HG03045 (cell line): Measurements from ENCODE around the gene QKI.
"Not testable (repeated sequence)": the region's sequence is repeated elsewhere in the genome, so short reads cannot be mapped to it uniquely, and the experiment has no call there.

ENCODE experiments used
- ATAC-seq: cut with Tn5 transposase; IDR thresholded peaks from one replicate; pipeline ENCODE4 v1.9.1; 2021; ENCODE audit warnings: mild to moderate bottlenecking, moderate library complexity; ENCODE audit not compliant: unreplicated experiment

The QKI gene

GRCh38 chr6:163476946-163477345 lies 62.4 kb downstream of the QKI start:
- not testable (repeated sequence) for ATAC-seq

- ATAC-seq = no peak
These were observed 68.6 kb downstream of the QKI start for GRCh38 chr6:163483107-163483506.

DNA sequence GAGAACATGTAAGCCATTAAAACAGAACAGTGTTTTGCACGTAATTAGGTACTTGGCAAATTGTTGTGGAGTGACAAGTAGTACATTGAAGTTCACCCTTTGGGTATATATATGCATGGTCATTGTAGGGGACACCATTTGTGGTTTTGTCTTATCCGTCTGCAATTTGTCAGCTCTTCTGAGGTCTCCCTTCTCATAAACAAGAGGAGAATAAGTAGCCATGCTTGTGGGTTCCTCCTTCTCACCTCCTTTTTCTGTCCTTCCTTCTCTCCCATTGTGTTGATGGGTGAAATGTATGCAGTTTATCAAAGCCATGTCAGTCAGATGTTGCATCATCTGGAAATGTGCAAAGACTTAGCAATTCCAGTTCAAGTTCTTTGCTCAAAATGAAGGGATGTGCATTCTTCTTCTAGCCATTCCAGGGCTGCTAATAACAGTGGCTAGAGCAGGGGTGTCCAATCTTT lies 70.9 kb downstream of the QKI start:
- ATAC-seq = no peak

GRCh38 chr6:163486821-163487220 lies 72.3 kb downstream of the QKI start:
- ATAC-seq = no peak

- ATAC-seq = no peak
These were observed 73.1 kb downstream of the QKI start for GRCh38 chr6:163487606-163488005.

- no peak for ATAC-seq
These were observed 75.1 kb downstream of the QKI start for GRCh38 chr6:163489584-163489983.

DNA sequence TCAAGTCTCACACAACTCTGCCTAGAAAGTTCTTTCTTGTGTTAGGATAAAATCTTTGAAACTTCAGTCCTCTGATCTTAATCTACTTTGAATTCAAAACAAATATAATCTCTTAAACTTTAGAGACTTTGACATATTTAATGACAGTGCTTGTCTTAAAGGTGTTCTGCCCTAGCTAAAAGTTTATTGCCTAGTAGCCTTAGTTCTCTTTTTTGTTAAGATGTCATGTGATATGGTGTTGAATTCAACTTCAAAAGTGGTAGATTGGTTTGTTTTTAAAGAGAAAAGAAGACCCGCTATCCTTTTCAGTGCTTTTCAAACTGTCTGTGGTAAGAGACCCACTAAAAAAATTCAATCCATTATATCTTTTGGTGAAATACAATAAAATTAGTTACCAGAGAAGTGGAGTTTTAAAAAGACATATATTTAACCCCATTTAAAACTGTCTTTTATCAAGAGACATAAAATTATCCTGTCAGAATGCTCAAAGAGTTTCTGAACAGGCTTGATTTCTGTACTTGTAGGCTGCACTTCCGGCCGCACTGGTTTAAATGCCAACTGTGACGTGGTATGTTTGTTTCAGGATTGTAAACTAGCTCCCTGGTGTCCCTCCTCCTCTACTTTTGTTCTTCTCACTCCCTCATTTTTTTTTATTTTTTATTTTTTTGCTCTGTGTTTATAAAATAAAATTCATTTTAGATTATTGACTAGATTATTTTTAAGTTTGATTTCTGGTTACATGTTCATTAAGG lies 76.5 kb downstream of the QKI start:
- no peak for ATAC-seq

DNA sequence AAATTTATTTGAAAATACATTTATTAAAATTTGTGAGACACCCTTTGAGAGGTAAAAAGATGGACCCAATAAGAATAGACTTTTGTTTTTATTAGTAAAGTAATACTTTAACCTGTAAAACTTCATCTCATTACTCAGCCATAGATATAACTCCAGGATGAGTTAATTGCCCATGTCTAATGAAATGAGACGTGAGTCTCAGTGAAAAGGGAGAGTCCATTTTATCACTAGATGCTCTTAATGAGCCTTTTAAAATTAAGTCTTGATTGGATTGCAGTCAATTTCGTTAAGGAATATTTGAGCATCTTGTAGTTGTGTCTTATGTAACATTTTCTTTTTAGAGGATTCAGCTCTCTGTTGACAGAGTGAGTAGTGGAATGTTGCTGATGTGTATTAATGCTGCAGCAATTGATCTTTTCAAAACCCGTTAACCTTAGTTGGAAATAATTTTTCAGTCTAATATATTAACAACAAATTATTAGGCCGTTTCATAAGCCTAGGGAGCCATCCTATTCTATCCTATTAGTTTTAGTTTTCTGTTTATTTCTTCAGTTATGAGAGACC lies 77.3 kb downstream of the QKI start:
- ATAC-seq = no peak

GRCh38 chr6:163494279-163494727 lies 79.8 kb downstream of the QKI start:
- ATAC-seq = no peak

GRCh38 chr6:163496205-163496604 lies 81.7 kb downstream of the QKI start:
- ATAC-seq = no peak

- ATAC-seq = no peak
These were observed 85.6 kb downstream of the QKI start for GRCh38 chr6:163500105-163500504.

GRCh38 chr6:163501026-163501425 lies 86.5 kb downstream of the QKI start:
- ATAC-seq = no peak

- no peak for ATAC-seq
These were observed 86.9 kb downstream of the QKI start for GRCh38 chr6:163501439-163501838.

- ATAC-seq = no peak
These were observed 90.6 kb downstream of the QKI start for GRCh38 chr6:163504984-163505640.

GRCh38 chr6:163507965-163508364 lies 93.4 kb downstream of the QKI start:
- no peak for ATAC-seq

DNA sequence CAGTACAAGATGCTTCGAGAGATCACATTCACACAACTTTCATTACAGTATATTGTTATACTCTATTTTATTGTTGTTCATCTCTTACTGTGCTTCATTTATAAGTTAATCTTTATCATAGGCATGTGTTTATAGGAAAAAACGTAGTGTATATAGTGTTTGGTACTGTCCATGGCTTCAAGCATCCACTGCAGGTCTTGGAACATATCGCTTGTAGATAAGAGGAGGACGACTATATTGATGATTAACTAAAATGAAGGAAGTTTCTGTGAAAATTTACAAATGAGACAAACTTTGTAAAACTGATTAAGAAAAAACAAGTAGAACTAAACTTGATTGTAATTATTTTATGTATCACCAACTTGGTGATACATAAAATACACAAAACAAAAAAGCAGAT lies 98.5 kb downstream of the QKI start:
- ATAC-seq = no peak

- ATAC-seq = no peak
These were observed 99.2 kb downstream of the QKI start for GRCh38 chr6:163513570-163514166.

GRCh38 chr6:163516908-163517307 lies 102.4 kb downstream of the QKI start:
- ATAC-seq = no peak

DNA sequence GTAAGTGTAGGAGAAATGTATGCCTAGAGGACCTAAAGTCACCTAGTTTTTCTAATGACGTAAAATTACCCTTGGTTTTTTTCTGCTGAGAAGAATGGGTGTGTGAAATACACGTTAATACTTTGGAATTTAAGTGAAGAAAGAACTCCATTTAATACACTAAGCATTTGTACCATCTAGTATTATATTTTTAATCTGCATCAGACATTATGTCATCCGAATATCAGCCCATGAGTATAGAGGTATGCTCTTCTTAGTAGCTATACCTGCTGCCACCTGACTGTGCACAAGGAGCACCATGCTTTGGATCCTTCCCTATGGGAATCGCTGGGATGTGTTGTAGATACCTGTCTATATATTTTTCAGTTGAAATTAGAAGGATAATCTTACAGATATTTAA lies 106.4 kb downstream of the QKI start:
- ATAC-seq = no peak

DNA sequence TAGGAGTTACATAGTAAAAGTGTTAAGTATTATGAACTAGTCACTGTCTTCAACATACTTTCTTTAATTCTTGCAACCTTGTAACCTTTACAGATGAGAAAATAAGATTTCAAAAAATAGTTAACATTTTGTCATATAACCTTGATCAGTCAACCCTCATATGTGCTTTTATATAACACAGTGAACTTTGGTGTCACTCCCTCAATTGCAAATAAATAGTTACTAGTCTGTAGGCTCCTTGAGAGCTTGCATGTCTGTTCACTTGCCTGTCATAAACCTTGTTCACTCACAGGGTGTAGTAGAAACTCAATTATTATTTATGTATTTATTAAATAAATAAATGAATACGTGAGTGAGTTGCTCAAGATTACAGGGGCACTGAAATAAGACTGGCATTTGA lies 107.5 kb downstream of the QKI start:
- no peak for ATAC-seq

DNA sequence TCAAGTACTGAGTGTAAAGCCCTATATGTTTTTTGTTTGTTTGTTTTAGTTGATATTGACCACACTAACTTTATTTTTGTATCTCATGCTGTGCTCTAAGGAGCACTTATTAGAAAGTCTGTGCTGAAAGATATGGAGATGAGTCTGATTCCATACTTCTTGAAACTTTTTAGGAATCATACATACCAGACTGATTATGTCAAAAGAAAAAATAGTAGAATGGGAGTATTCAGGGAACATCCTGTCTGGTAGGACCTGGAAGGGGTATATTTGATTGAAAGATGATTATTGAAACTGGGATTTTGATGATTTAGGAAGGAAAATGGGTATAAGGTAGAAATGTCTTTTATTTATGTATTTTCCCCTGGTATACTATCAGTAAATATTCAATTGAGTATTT lies 111.4 kb downstream of the QKI start:
- no peak for ATAC-seq

DNA sequence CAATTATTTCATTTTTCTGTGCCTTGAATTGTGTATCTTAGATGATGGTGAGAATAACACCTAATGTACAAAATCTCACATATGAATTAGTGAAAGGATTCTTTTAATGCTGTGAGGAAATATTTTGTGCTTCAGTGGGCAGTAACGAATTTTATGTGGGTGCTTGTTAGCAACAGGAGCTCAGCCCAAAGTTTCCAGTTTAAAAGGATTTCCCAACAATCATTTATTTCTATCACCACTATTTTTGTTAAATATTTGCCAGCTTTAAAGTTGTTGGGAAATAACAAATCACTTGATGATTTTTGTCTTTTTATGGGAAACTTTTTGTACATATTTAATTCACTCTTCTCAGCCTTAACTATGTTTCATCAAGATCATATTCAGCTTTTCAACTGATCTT lies 111.8 kb downstream of the QKI start:
- no peak for ATAC-seq
